Skin epidermis (tissue), 12 donors: Measurements from ENCODE around the gene SLIT1.

Source experiments
- H3K27ac ChIP-seq, 21 experiments: fragments of 200-600 bp; sonication (generic) in 11 of 21; one replicate each; pipeline ENCODE4 v1.5.0; 2020; ENCODE audit warnings: mild to moderate bottlenecking in 3 of 21, inconsistent platforms in 2 of 21, moderate library complexity in 2 of 21
- H3K4me3 ChIP-seq, 7 experiments: fragments of 200-600 bp; sonication (generic) in 2 of 7; one replicate each; pipeline ENCODE4 v1.5.0; 2020; ENCODE audit warnings: inconsistent platforms in 2 of 7, mild to moderate bottlenecking in 2 of 7, moderate library complexity in 1 of 7

SLIT1 gene

GRCh38 chr10:97001183-97001991, 184.4 kb downstream of the SLIT1 start:
- H3K4me3 ChIP-seq = no peak overlapping the region
- H3K27ac ChIP-seq = no peak overlapping the region

DNA sequence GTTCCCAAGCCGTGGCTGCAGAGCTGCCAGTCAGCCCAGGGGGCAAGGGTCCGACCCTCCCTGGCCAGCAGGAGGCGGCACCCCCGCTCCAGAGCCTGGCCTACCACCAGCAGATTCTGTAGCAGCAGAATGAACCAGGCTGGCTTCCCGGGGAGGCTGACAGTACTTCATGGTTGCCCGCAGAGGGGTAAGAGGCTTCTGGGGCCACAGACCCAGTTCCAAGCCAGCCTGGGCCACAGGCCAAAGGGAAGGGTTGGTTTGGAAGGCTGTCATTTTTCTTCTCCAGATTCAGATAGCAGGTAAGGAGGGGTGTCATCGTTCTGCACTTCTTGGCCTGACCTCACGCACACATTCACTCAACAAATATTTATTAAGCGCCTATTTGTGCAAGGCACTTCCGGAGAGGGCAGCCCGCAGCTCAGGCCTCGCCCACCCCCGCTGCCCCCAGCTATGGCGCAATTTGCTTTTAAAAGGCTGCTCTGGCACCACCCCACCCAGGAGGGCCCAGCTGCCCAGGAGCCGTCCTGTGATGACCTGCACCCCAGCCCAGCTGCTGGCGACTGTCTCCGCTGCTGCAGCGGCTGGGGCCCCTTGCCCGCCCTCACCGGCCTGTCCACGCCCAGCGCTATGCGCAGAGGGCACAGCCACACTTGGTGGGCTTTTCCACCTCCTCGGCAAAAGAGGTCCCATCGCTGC, 185.1 kb downstream of the SLIT1 start:
- no peak overlapping the region for H3K4me3 ChIP-seq
- H3K27ac ChIP-seq = no peak overlapping the region

DNA sequence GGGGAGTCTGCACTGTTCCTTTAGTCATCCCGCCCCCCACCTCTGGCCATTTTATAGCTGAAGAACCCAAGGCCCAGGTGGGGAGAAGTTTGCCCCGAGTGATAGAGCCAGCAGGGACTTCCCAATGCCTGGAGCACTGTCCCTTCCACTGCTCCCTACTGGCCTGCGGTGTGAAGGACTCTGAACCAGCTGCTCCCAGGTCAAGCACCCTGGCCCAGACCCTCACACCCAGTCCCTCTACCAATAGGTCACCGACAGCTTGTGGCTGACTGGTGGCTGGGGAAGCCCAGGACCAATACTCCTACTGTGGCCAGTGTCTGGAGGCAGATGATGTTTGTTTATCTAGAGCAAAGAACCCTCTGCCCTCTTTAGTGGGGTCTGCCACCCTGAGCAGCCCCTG, 185.8 kb downstream of the SLIT1 start:
- Histone ChIP-seq H3K4me3 (no peak overlapping the region), H3K27ac (no peak overlapping the region)

DNA sequence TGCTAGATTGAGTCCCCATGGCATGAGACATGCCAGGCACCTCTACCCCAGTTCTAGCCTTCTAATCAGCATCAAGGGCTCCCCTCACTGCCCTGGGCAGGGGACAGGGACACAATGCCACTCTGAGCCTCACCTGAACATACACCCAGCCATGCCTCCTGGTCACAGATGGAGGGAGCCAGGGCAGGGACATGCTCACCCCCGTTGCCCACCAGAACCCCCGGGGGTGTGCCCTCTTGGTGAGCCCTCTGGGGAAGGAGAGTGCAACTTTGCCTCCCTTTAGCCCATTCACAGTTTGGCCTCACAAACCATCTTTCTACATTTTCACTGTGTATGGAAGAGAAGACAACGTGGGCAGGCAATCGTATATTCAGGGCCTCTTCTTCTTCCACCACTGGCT, 186.4 kb downstream of the SLIT1 start:
- Histone ChIP-seq H3K27ac (no peak overlapping the region), H3K4me3 (no peak overlapping the region)

DNA sequence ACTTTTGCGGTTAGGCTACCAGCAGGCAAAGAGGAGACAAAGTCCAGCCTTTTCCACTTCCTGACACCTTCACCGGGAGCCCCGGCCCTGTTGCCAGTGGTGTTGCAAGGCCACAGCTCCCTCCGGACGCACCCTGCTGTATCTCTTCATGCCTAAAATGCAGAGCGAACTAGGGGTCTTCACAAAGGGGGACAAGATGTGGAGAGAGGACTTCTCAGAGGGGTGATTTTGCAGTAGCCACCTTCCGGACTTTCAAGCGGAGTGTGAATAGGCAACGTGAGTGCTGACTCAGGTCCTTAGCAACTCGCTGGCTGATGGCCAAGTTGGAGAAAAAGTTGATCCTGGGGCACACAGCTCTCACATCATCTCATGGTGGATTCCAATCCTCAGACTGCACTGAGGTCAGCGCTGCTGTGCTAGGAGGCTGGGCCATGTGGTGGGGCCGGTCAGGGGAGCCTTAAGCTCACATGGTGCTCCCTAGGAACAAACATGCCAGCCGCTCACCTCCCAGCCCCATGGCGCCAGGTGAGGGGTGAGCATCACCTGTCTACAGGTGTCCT, 187.3 kb downstream of the SLIT1 start:
- H3K27ac ChIP-seq = no peak overlapping the region
- no peak overlapping the region for H3K4me3 ChIP-seq

DNA sequence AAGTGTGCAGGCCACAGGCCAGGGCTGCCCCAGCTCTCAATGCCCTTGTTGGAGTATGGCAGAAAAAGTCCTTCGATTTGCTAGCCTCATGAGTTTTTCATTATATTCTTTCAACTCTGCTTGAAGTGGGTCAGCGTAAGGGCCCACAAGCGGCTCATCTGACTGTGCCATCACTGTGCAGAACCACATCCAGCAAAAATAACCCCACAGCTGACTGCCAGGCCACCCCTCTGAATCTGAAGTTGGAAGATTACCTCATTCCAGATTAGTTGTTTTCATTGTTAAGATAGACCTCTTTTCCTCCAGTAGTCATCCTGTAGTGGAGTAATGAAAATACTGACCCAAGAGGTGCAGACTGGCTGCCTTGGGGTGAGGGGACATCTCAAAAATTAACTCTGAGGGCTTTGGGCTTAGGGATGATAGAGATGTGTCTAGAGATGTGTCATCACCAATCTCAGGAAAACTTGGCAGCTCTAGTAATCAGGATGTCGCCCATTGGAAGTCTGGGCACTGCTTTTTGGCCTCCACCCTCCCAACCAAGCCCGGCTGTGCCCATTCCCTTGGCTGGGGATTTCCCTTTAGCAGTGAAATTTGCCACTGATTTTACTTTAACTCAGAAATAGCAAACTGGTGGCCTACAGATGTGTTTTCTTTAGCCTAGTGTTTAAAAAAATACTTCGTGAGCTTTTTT, 189.3 kb downstream of the SLIT1 start:
- Histone ChIP-seq H3K4me3 (no peak overlapping the region), H3K27ac (no peak overlapping the region)

GRCh38 chr10:96995851-96996250, 189.9 kb downstream of the SLIT1 start:
- H3K27ac ChIP-seq = no peak overlapping the region

GRCh38 chr10:96992721-96993120, 193.0 kb downstream of the SLIT1 start:
- Histone ChIP-seq H3K4me3 (no peak overlapping the region), H3K27ac (no peak overlapping the region)

More at GRCh38 chr10:96995851-96996250, 189.9 kb downstream of the SLIT1 start:
- H3K4me3 ChIP-seq = no peak overlapping the region

GRCh38 chr10:96991313-96991841, 194.4 kb downstream of the SLIT1 start:
- no peak overlapping the region for H3K4me3 ChIP-seq
- H3K27ac ChIP-seq = no peak overlapping the region

- Histone ChIP-seq H3K27ac (peak overlapping the region in 1 of 21 experiments; percentile 3), H3K4me3 (no peak overlapping the region)
Observed at GRCh38 chr10:96988426-96988825, 197.3 kb downstream of the SLIT1 start.

- no peak overlapping the region for H3K4me3 ChIP-seq
- H3K27ac ChIP-seq = no peak overlapping the region
Observed at GRCh38 chr10:96987842-96988175, 197.9 kb downstream of the SLIT1 start.

DNA sequence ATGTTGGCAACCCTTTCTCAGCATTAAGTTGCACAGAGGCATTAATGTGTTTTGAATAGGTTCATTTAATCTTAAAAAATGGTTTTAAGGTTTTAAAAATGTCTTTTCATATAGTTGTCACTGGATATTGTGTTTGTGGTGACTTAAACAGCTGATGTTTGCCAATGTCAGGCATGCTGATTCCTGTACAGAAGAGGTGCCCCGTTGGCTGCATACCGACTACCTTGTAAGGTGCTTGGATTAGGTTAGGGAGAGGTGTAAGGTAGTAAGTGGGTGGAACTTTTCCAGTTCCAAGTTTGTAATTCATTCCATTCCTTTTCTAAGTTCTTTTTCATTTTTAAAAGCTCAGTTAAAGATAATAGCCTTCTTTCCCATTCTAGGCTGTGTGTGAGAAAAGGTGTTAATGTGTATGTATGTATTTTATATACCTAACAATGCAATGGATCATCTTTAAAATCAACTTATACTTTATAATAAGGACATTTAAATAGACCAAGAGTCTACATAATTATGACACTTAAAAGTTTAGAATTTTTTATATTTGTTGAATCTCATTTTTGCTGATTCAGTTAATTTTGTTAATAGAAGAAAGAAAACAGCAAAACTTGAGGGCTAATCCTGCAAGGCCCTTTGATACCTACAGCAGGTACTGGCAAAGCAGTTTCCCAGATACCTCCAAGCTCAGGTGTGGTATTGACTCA, 198.5 kb downstream of the SLIT1 start:
- no peak overlapping the region for H3K27ac ChIP-seq
- no peak overlapping the region for H3K4me3 ChIP-seq

GRCh38 chr10:96986200-96986856, 199.4 kb downstream of the SLIT1 start:
- H3K27ac ChIP-seq = no peak overlapping the region
- H3K4me3 ChIP-seq = no peak overlapping the region

DNA sequence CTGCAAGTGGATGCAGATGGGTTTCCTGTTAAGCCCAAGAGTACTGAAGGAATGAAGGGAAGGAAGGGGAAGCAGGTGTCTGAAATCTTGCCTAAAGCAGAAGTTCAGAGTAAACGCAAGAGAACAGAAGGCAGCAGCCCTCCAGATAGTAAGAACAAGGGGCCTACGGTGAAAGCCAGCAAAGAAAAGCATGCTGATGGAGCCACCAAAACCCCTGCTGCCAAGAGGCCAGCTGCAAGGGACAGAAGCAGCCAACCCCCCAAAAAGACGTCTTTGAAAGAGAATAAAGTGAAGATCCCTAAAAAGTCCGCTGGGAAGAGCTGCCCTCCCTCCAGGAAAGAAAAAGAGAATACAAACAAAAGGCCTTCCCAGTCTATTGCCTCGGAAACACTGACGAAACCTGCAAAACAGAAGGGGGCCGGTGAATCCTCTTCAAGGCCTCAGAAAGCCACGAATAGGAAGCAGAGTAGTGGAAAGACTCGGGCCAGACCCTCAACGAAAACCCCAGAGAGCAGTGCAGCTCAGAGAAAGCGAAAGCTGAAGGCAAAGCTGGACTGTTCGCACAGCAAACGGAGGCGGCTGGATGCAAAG, 201.1 kb downstream of the SLIT1 start:
- H3K4me3 ChIP-seq = no peak overlapping the region
- H3K27ac ChIP-seq = peak overlapping the region in 1 of 21 experiments; percentile 25

DNA sequence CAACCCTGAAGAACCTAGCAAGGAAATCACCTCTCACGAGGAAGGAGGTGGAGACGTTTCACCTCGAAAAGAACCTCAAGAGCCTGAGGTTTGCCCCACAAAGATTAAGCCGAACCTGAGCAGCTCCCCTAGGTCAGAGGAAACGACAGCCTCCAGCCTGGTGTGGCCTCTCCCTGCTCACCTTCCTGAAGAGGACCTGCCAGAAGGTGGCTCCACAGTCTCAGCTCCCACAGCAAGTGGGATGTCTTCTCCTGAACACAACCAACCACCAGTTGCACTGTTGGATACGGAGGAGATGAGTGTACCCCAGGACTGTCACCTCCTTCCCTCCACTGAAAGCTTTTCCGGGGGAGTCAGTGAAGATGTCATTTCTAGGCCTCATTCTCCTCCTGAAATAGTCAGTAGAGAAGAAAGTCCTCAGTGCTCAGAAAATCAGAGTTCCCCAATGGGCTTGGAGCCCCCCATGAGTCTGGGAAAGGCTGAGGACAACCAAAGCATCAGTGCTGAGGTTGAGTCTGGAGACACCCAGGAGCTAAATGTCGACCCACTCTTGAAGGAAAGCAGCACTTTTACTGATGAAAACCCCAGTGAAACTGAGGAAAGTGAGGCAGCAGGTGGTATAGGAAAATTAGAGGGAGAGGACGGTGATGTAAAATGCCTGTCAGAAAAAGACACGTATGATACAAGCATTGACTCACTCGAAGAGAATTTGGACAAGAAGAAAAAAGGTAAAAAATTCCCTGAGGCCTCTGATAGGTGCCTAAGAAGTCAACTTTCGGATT, 203.4 kb downstream of the SLIT1 start:
- H3K4me3 ChIP-seq = no peak overlapping the region

DNA sequence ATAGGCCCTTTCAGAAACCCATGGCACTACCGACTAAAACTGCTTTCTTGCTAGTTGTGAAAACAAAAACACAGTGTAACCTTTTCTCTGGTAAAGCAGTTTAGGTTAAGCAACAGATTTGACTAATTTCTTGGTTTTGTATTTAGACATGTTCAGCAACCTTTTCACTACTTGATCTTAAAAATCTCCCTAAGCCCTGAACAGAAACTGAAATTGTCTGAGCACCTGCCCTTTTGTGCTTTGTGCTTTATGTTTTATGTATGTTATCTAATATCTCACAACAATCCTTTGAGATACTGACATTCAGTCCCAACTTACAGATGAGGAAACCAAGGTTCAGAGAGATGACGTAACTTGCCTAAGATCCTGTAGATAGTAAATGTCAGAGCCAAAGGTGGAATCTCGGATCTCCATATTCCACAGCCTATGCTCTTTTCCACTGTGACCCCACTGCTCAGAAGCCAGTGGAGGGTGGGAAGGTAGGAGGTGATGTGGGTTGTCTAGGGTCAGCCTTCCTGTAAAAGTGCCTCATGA, 207.1 kb downstream of the SLIT1 start:
- Histone ChIP-seq H3K4me3 (no peak overlapping the region), H3K27ac (no peak overlapping the region)

More for the DNA sequence above, 203.4 kb downstream of the SLIT1 start:
- no peak overlapping the region for H3K27ac ChIP-seq

GRCh38 chr10:96975136-96975535, 210.6 kb downstream of the SLIT1 start:
- Histone ChIP-seq H3K4me3 (no peak overlapping the region), H3K27ac (no peak overlapping the region)
